Measurements from ENCODE around the gene SYAP1. TPM values are rescaled to one million over a fixed set of nuclear protein-coding genes. Genes with fewer than 3 reads are reported as not detected.

The SYAP1 gene
- total RNA-seq, 4 donors from 2014 or later: 16.7 to 20.9 (median 18.9) TPM

DNA sequence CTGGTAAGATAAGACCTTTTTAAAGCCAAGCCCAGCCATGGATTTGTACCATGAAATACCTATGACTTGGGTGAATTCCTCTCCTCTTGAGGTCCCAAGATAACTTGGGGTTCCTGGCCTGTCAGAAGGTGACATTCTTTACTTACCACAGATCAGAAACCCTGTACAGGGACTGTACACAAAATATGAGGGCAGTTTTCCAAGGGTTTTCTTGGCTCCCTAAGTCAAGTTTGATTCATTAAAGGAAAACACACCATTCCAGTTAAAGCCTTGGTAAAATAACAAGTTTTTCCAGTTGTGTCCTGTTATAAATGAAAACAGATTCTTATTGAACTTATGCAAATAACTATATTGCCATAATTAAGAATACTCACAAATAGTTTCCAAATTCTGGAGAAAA is 8.2 kb downstream of the SYAP1 start:
- no peaks in the 10 kb centered on the region for H3K36me3 ChIP-seq
- H3K4me1 ChIP-seq: no peaks in the 10 kb centered on the region
- H3K27me3 ChIP-seq: no peaks in the 10 kb centered on the region
- no peak overlapping the region for H3K27ac ChIP-seq
- no peak for TF ChIP-seq POLR2AphosphoS5 (IDR thresholded peaks at IDR 0.05)
- TF ChIP-seq EP300 (IDR thresholded peaks at IDR 0.05): no peak
- TF ChIP-seq, protein P1, sequence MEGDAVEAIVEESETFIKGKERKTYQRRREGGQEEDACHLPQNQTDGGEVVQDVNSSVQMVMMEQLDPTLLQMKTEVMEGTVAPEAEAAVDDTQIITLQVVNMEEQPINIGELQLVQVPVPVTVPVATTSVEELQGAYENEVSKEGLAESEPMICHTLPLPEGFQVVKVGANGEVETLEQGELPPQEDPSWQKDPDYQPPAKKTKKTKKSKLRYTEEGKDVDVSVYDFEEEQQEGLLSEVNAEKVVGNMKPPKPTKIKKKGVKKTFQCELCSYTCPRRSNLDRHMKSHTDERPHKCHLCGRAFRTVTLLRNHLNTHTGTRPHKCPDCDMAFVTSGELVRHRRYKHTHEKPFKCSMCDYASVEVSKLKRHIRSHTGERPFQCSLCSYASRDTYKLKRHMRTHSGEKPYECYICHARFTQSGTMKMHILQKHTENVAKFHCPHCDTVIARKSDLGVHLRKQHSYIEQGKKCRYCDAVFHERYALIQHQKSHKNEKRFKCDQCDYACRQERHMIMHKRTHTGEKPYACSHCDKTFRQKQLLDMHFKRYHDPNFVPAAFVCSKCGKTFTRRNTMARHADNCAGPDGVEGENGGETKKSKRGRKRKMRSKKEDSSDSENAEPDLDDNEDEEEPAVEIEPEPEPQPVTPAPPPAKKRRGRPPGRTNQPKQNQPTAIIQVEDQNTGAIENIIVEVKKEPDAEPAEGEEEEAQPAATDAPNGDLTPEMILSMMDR (IDR thresholded peaks at IDR 0.05): no peak
- TF ChIP-seq POLR2A (IDR thresholded peaks at IDR 0.05): no peak
- no peaks in the 10 kb centered on the region for H3K9me3 ChIP-seq
- H3K4me3 ChIP-seq: no peak overlapping the region
- no peak for DNase-seq (ENCODE audit: low spot score in 2 of 2)

DNA sequence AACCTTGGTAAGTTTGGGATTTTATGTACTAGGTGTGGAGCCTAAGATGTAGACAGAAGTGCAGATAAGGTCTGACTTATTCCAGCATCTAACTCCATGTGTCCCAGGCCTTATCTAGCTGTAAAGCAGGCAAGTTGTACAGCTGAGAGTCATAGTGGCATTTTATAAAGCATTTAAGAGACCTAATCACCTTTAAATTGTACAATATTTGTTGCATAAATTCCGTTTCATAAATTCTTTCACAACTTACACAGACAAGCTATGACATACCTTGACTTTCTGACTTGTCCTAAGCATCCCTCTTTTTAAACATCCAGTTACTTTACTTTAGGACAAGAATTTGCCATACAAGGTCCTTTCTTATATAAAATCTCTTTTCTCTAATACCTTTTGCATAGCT is 11.0 kb downstream of the SYAP1 start:
- H3K9me3 ChIP-seq: no peaks in the 10 kb centered on the region
- H3K4me3 ChIP-seq: no peak overlapping the region
- no peaks in the 10 kb centered on the region for H3K27me3 ChIP-seq
- H3K36me3 ChIP-seq: no peaks in the 10 kb centered on the region
- 96% methylated on average over 1 of the region's 1 CpG for WGBS
- DNase-seq (ENCODE audit: low spot score in 2 of 2): no peak
- H3K27ac ChIP-seq: no peak overlapping the region
- no peaks in the 10 kb centered on the region for H3K4me1 ChIP-seq
- TF ChIP-seq EP300 (IDR thresholded peaks at IDR 0.05): no peak

DNA sequence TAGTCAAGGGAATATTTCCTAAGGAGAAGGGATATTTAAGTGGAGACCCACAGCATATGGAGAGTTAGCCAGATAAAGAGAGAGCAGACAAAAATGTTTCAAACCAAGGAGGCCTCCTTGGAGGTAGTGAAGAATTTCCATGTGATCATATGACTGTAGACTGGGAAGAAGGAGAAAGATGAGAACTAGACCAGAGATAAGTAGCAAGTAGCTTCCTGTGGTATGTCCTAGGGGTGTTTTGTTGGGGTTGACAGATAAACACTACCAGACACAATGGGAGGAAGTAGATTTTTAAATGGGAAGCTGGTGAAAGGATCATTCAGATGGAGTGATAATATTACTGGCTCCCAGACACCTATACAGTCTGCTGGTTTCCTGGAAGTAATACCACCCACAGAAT is 13.6 kb downstream of the SYAP1 start:
- TF ChIP-seq EP300 (IDR thresholded peaks at IDR 0.05) (no peak), POLR2AphosphoS5 (IDR thresholded peaks at IDR 0.05) (no peak), POLR2A (IDR thresholded peaks at IDR 0.05) (no peak)
- TF ChIP-seq, protein P1 (IDR thresholded peaks at IDR 0.05): no peak
- DNase-seq (ENCODE audit: low spot score in 2 of 2): no peak
- no peaks in the 10 kb centered on the region for H3K27me3 ChIP-seq
- H3K36me3 ChIP-seq: peaks cover 21% of the 10 kb centered on the region
- H3K9me3 ChIP-seq: no peaks in the 10 kb centered on the region
- no peak overlapping the region for H3K27ac ChIP-seq
- no peak overlapping the region for H3K4me3 ChIP-seq
- H3K4me1 ChIP-seq: no peaks in the 10 kb centered on the region

- no peak for DNase-seq (ENCODE audit: low spot score in 2 of 2)
- Histone ChIP-seq H3K4me1 (no peaks in the 10 kb centered on the region), H3K27me3 (no peaks in the 10 kb centered on the region), H3K4me3 (no peak overlapping the region), H3K36me3 (peaks cover 38% of the 10 kb centered on the region), H3K27ac (no peak overlapping the region), H3K9me3 (no peaks in the 10 kb centered on the region)
- no peak for TF ChIP-seq POLR2A (IDR thresholded peaks at IDR 0.05)
- TF ChIP-seq, protein P1 (IDR thresholded peaks at IDR 0.05): no peak
- TF ChIP-seq POLR2AphosphoS5 (IDR thresholded peaks at IDR 0.05): no peak
- no peak for TF ChIP-seq EP300 (IDR thresholded peaks at IDR 0.05)
- WGBS: 96% methylated on average over 5 of the region's 5 CpGs
Measured at GRCh38 chrX:16737024-16737423, 17.6 kb downstream of the SYAP1 start.

GRCh38 chrX:16739574-16739973 is 20.2 kb downstream of the SYAP1 start:
- Histone ChIP-seq H3K4me1 (no peaks in the 10 kb centered on the region), H3K27ac (no peak overlapping the region), H3K4me3 (no peak overlapping the region), H3K9me3 (no peaks in the 10 kb centered on the region), H3K27me3 (no peaks in the 10 kb centered on the region), H3K36me3 (peaks cover 54% of the 10 kb centered on the region)
- DNase-seq (ENCODE audit: low spot score in 2 of 2): no peak
- TF ChIP-seq EP300 (IDR thresholded peaks at IDR 0.05) (no peak), POLR2A (IDR thresholded peaks at IDR 0.05) (no peak), POLR2AphosphoS5 (IDR thresholded peaks at IDR 0.05) (no peak)
- TF ChIP-seq, protein P1 (IDR thresholded peaks at IDR 0.05): no peak
- 82% methylated on average over 6 of the region's 6 CpGs for WGBS

DNA sequence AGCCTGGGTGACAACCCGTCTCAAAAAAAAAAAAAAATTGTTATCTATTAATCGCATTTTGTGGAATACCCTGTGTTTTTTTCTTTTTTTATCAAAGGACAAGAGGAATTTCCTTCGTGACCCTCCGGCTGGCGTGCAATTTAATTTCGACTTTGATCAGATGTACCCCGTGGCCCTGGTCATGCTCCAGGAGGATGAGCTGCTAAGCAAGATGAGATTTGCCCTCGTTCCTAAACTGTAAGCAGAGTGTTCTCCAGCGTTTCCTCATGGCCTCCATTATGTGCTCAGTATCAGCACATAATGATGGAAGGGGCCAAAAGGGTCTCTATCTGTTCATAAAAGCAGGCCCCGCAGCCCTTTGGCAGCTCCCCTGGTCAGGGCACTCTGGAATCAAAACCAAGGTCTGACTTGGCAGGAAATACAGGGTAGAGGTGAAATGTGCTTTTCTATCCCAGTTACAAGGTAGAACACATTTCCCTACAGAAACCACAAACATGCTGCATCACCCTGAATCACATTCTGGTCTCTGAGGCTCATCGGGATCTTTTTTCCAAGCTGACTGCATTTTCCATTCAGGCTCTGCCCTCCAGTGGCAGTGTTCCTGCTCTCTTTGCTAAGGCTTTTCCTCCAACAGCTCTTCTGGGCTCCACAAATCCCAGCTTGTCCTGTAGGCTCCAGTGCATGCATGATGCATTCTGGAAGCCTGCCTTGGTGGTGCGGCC is 24.4 kb downstream of the SYAP1 start:
- Histone ChIP-seq H3K27me3 (no peaks in the 10 kb centered on the region), H3K4me3 (no peak overlapping the region), H3K9me3 (no peaks in the 10 kb centered on the region), H3K4me1 (no peaks in the 10 kb centered on the region), H3K27ac (no peak overlapping the region), H3K36me3 (peaks cover 45% of the 10 kb centered on the region)
- 96% methylated on average over 12 of the region's 12 CpGs for WGBS
- DNase-seq (ENCODE audit: low spot score in 2 of 2): no peak
- TF ChIP-seq, protein P1 (IDR thresholded peaks at IDR 0.05): no peak
- TF ChIP-seq EP300 (IDR thresholded peaks at IDR 0.05): no peak
- TF ChIP-seq POLR2A (IDR thresholded peaks at IDR 0.05): no peak
- TF ChIP-seq POLR2AphosphoS5 (IDR thresholded peaks at IDR 0.05): no peak

Data from suprapubic skin (tissue), 4 donors.